Measurements from ENCODE around the gene LAMA2.

GRCh38 chr6:129525055-129525454 lies 642.1 kb downstream of the LAMA2 start:
- no peak for TF ChIP-seq CTCF (IDR thresholded peaks at IDR 0.05; ENCODE audit: poor library complexity)
- TF ChIP-seq EZH2phosphoT487 (IDR thresholded peaks at IDR 0.05; ENCODE audit: low read depth, severe bottlenecking, unreplicated experiment): no peak
- TF ChIP-seq EZH2 (IDR thresholded peaks at IDR 0.05; ENCODE audit: borderline replicate concordance): no peak
